PC-3 (cell line): ENCODE results near the gene CRABP2. TPM values are rescaled to one million over a fixed set of nuclear protein-coding genes. Genes with fewer than 3 reads are reported as not detected.

Experiments
- ATAC-seq: fragments of 200-7000 bp; cut with Tn5 transposase; 2 replicates; pipeline ENCODE4 v1.9.1; 2020; ENCODE audit warnings: mild to moderate bottlenecking, moderate library complexity
- BruUV-seq: library from RNA; stranded (reverse); fragments of 400-500 nt; replicated peaks from 2 replicates; lab custom pipeline; 2021; lab: Mats Ljungman, UMichigan
- CTCF ChIA-PET: fragments of 300-600 bp; sonication (Branson Sonifier 250); formaldehyde crosslinking; loops from one replicate; lab custom pipeline; 2022; ENCODE audit warnings: antibody characterized with exemption; lab: Charles Lee
- POLR2A ChIA-PET: fragments of 300-600 bp; sonication (Branson Sonifier 250); formaldehyde crosslinking; loops from one replicate; lab custom pipeline; 2022; ENCODE audit warnings: antibody characterized with exemption; ENCODE audit not compliant: unreplicated experiment; lab: Charles Lee
- DNase-seq: peaks from one replicate; pipeline ENCODE4 v3.0.0-alpha.2; 2015
- H2AFZ ChIP-seq: fragments of 300-600 bp; sonication (generic); 2 replicates; pipeline ENCODE4 v1.6.0; 2016; ENCODE audit warnings: antibody characterized with exemption, low read length
- H3F3A ChIP-seq: fragments of 300-600 bp; sonication (generic); one replicate; pipeline ENCODE4 v1.6.0; 2017; ENCODE audit warnings: antibody characterized with exemption, low read length, control low read depth, mild to moderate bottlenecking; ENCODE audit not compliant: unreplicated experiment
- H3K27ac ChIP-seq: fragments of 300-600 bp; sonication (generic); 2 replicates; pipeline ENCODE4 v1.5.1; 2016; ENCODE audit warnings: mild to moderate bottlenecking, low read length
- H3K27me3 ChIP-seq: fragments of 300-600 bp; sonication (generic); 2 replicates; pipeline ENCODE4 v1.6.1; 2016; ENCODE audit warnings: low read length, mixed read lengths
- H3K36me3 ChIP-seq: fragments of 300-600 bp; sonication (generic); 2 replicates; pipeline ENCODE4 v1.6.1; 2016; ENCODE audit warnings: low read depth, mixed run types, low read length, mixed read lengths
- H3K4me1 ChIP-seq: fragments of 300-600 bp; sonication (generic); 2 replicates; pipeline ENCODE4 v1.5.1; 2016; ENCODE audit warnings: low read length; ENCODE audit not compliant: insufficient read depth
- H3K4me2 ChIP-seq: fragments of 300-600 bp; sonication (generic); 2 replicates; pipeline ENCODE4 v1.6.0; 2016; ENCODE audit warnings: low read length
- H3K4me3 ChIP-seq: fragments of 300-600 bp; sonication (generic); 2 replicates; pipeline ENCODE4 v1.5.1; 2016; ENCODE audit warnings: mild to moderate bottlenecking, low read length, mixed read lengths
- H3K79me2 ChIP-seq: fragments of 300-600 bp; sonication (generic); 2 replicates; pipeline ENCODE4 v1.6.1; 2017; ENCODE audit warnings: low read length, mixed read lengths
- H3K9ac ChIP-seq: fragments of 300-600 bp; sonication (generic); 2 replicates; pipeline ENCODE4 v1.6.0; 2016; ENCODE audit warnings: mild to moderate bottlenecking, low read length
- H3K9me2 ChIP-seq: fragments of 300-600 bp; sonication (generic); replicated peaks from 2 replicates; pipeline ENCODE4 v1.6.1; 2016; ENCODE audit warnings: mixed run types, low read length, mixed read lengths
- H3K9me3 ChIP-seq: fragments of 300-600 bp; sonication (generic); 2 replicates; pipeline ENCODE4 v1.6.1; 2016; ENCODE audit warnings: low read length, mixed read lengths
- H4K20me1 ChIP-seq: fragments of 300-600 bp; sonication (generic); 2 replicates; pipeline ENCODE4 v1.6.1; 2016; ENCODE audit warnings: low read length, mixed read lengths
- EZH2 ChIP-seq: fragments of 300-600 bp; sonication (generic); IDR thresholded peaks from one replicate; pipeline ENCODE4 v1.6.1; 2017; ENCODE audit warnings: antibody characterized with exemption, mild to moderate bottlenecking, low read length; ENCODE audit not compliant: unreplicated experiment
- EZH2phosphoT487 ChIP-seq: fragments of 300-600 bp; sonication (generic); IDR thresholded peaks from 2 replicates; pipeline ENCODE4 v1.6.1; 2018; ENCODE audit warnings: mild to moderate bottlenecking, antibody characterized with exemption, low read length, borderline replicate concordance
- intact Hi-C: fragments of 100-400 bp; cut with micrococcal nuclease; formaldehyde crosslinking; loops from 2 replicates; pipeline ENCODE4 v1.9.0; 2023
- total RNA-seq: library from RNA; depleted of rRNA; stranded (reverse); fragments of >200 nt; gene quantifications from 2 replicates; pipeline ENCODE4 v1.2.3, GENCODE V29; 2014
- TF ChIP-seq, protein P1 (sequence below): fragments of 300-600 bp; sonication (generic); conservative IDR thresholded peaks from 2 replicates; pipeline ENCODE4 v1.5.1; 2017; ENCODE audit warnings: antibody characterized with exemption, low read depth, mild to moderate bottlenecking, low read length

The CRABP2 gene
- total RNA-seq, 1 experiment from 2014 or later = 120 TPM

DNA sequence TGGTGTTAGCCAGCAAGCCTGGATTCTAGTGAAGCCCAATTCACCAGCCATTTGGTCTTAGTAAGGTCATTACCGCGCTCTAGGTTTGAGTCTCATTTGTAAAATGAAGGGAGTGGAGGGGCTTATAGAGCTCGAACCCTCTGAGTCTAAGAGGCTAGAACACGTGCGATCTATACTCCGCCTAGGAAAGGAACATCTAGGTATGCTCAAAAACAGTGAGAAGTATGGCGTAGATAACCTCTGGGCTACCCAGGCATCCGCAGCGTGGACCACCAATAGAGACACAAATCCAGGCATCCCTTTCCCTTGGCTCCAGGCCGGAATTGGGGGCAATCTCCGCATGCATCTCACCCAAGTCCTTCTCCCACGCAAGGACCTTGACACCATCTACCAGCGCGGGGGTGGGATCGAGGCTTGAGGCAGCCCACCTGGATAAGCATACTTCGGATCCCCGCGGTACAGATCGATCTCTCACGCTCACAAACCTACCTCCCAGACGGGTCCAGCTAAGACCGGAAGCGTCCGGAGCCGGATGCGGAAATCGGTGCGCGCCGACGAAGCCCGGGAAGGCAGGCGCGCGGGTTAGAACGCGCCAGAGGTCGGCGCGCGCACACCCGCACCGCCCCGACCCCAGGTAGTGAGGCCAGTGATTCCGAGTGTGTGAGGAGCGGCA is 22.7 kb upstream of the CRABP2 start, which contains the start of gene METTL25B:
Gene METTL25B (plus strand): TSS at position 544 of the 673 bp plus-strand sequence. CDS start 636 bp downstream, outside the sequence.
- CTCF ChIA-PET = interaction anchor here (0.5 to 3.0 kb wide), 7 partner anchors 13 to 227 kb away, joined by 3 to 26 read pairs (median 7); partner anchors contain the start of genes HDGF, MRPL24 and NES
- TF ChIP-seq, protein P1, sequence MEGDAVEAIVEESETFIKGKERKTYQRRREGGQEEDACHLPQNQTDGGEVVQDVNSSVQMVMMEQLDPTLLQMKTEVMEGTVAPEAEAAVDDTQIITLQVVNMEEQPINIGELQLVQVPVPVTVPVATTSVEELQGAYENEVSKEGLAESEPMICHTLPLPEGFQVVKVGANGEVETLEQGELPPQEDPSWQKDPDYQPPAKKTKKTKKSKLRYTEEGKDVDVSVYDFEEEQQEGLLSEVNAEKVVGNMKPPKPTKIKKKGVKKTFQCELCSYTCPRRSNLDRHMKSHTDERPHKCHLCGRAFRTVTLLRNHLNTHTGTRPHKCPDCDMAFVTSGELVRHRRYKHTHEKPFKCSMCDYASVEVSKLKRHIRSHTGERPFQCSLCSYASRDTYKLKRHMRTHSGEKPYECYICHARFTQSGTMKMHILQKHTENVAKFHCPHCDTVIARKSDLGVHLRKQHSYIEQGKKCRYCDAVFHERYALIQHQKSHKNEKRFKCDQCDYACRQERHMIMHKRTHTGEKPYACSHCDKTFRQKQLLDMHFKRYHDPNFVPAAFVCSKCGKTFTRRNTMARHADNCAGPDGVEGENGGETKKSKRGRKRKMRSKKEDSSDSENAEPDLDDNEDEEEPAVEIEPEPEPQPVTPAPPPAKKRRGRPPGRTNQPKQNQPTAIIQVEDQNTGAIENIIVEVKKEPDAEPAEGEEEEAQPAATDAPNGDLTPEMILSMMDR = no peak
- TF ChIP-seq EZH2 (no peak), EZH2phosphoT487 (no peak)
- H3K27ac ChIP-seq = peak within 1 kb of the TSS; percentile 67
- no peaks in the 10 kb centered on the region for H3K9me3 ChIP-seq
- peaks cover 27% of the 10 kb centered on the region for H3K4me1 ChIP-seq
- intact Hi-C loops = loop anchor here (1.0 kb wide), 3 partner anchors 13 to 39 kb away; partner anchors contain the start of genes HDGF, MRPL24 and PRCC
- H3K9me2 ChIP-seq = no peaks in the 10 kb centered on the region
- peaks cover 24% of the 10 kb centered on the region for H3K36me3 ChIP-seq
- TSS peak; percentile 62 for BruUV-seq
- no peaks in the 10 kb centered on the region for H3K27me3 ChIP-seq
- DNase-seq (peak; percentile 89), ATAC-seq (peak; percentile 68)
- H3K4me2 ChIP-seq = peak within 1 kb of the TSS; percentile 99
- peaks cover 4% of the 10 kb centered on the region for H3F3A ChIP-seq
- H4K20me1 ChIP-seq = peaks cover 36% of the 10 kb centered on the region
- H2AFZ ChIP-seq = peak within 1 kb of the TSS; percentile 87
- H3K9ac ChIP-seq = peak within 1 kb of the TSS; percentile 97
- H3K4me3 ChIP-seq = peak within 1 kb of the TSS; percentile 98
- POLR2A ChIA-PET = interaction anchor here (0.6 to 2.0 kb wide), 7 partner anchors 13 to 1754 kb away, joined by 3 to 28 read pairs (median 5); partner anchors contain the start of genes MRPL24 and PRCC
- H3K79me2 ChIP-seq = peaks cover 68% of the 10 kb centered on the region

DNA sequence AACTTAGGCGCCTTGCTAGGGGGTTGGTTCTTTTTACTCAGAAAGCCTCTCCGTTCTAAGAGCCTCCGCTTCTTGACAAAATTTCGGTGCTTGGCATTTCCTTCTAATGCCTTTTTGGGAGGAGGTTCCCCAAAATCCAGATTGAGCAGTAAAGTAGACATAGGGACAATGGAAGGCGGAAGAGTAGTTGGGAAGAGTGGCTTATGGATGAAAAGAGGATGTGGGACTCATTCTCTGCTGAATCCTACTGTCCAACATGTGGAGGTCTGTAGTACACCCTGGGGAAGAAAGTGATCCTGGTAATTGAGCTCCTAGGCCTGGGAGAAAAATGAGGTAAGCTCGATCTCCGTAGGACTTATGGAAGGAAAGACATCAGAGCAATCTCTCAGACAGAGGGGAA is 22.1 kb upstream of the CRABP2 start:
- Histone ChIP-seq H3F3A (no peaks in the 10 kb centered on the region), H3K27ac (peak overlapping the region; percentile 62), H3K9me2 (no peaks in the 10 kb centered on the region), H3K4me3 (peak overlapping the region; percentile 98), H3K9ac (peak overlapping the region; percentile 97), H3K79me2 (peaks cover 73% of the 10 kb centered on the region), H3K4me1 (peaks cover 27% of the 10 kb centered on the region), H3K9me3 (no peaks in the 10 kb centered on the region), H2AFZ (no peak overlapping the region), H3K4me2 (peak overlapping the region; percentile 89), H3K27me3 (no peaks in the 10 kb centered on the region), H4K20me1 (peaks cover 38% of the 10 kb centered on the region), H3K36me3 (peaks cover 28% of the 10 kb centered on the region)
- CTCF ChIA-PET = interaction anchor here (1.4 to 3.0 kb wide), 4 partner anchors 14 to 132 kb away, joined by 5 to 26 read pairs (median 14); partner anchors contain the start of genes HDGF and MRPL24
- no peak for ATAC-seq
- BruUV-seq = no TSS peak
- DNase-seq = no peak
- intact Hi-C loops = no loop called here
- POLR2A ChIA-PET = interaction anchor here (0.6 to 2.0 kb wide), 3 partner anchors 13 to 444 kb away, joined by 3 to 28 read pairs (median 5); partner anchors contain the start of gene MRPL24
- TF ChIP-seq EZH2phosphoT487 (no peak), EZH2 (no peak)
- TF ChIP-seq, protein P1 = no peak
